Measurements from ENCODE around the gene GCNT2. TPM values are rescaled to one million over a fixed set of nuclear protein-coding genes. Genes with fewer than 3 reads are reported as not detected.

Gene GCNT2
- total RNA-seq, 1 experiment from 2014 or later: 51.2 TPM

- Mint-ChIP-seq H3K36me3 (peaks cover 3% of the 10 kb centered on the region; the same call in 1 of the 2 replicates), H3K27me3 (ENCODE audit: low read depth) (no peaks in the 10 kb centered on the region), H3K4me1 (peaks cover 23% of the 10 kb centered on the region), H3K27ac (peak overlapping the region; percentile 29), H3K9me3 (no peaks in the 10 kb centered on the region), H3K4me3 (no peak overlapping the region)
- TF ChIP-seq ARID4B (CRISPR knock-in tag; IDR thresholded peaks at IDR 0.05; ENCODE audit: borderline replicate concordance): no peak
- TF ChIP-seq ZNF512 (CRISPR knock-in tag; IDR thresholded peaks at IDR 0.05; ENCODE audit: borderline replicate concordance): no peak
- TF ChIP-seq ZNF425 (CRISPR knock-in tag; conservative IDR thresholded peaks at IDR 0.05): no peak
- no peak for TF ChIP-seq GRHL2 (CRISPR knock-in tag; IDR thresholded peaks at IDR 0.05; ENCODE audit: insufficient replicate concordance, severe bottlenecking)
- TF ChIP-seq PRRX2 (CRISPR knock-in tag; IDR thresholded peaks at IDR 0.05): no peak
- no peak for TF ChIP-seq ATF1 (CRISPR knock-in tag; IDR thresholded peaks at IDR 0.05)
- TF ChIP-seq TP53 (CRISPR knock-in tag; IDR thresholded peaks at IDR 0.05): no peak
- no peak for TF ChIP-seq JUN (CRISPR knock-in tag; IDR thresholded peaks at IDR 0.05)
- no peak for TF ChIP-seq NFYB (CRISPR knock-in tag; conservative IDR thresholded peaks at IDR 0.05; ENCODE audit: low read depth)
- no peak for TF ChIP-seq EMX1 (CRISPR knock-in tag; IDR thresholded peaks at IDR 0.05)
- no peak for TF ChIP-seq GTF2I (CRISPR knock-in tag; conservative IDR thresholded peaks at IDR 0.05)
- TF ChIP-seq CTCF (IDR thresholded peaks at IDR 0.05): no peak
- no peak for TF ChIP-seq ESRRA (CRISPR knock-in tag; IDR thresholded peaks at IDR 0.05; ENCODE audit: borderline replicate concordance)
- TF ChIP-seq CREB1 (CRISPR knock-in tag; IDR thresholded peaks at IDR 0.05): no peak
- ChIA-PET CTCF (no interaction called here), POLR2A (no interaction called here)
- DNase-seq (ENCODE audit: low spot score) (no peak), ATAC-seq (no peak)
Measured at GRCh38 chr6:10535193-10535592, 14.0 kb downstream of the GCNT2 start.

- Mint-ChIP-seq H3K27me3 (ENCODE audit: low read depth) (no peaks in the 10 kb centered on the region), H3K4me3 (no peak overlapping the region), H3K4me1 (peaks cover 31% of the 10 kb centered on the region), H3K36me3 (peaks cover 3% of the 10 kb centered on the region; the same call in 1 of the 2 replicates), H3K9me3 (no peaks in the 10 kb centered on the region; the same call in 1 of the 2 replicates), H3K27ac (no peak overlapping the region)
- DNase-seq (ENCODE audit: low spot score) (no peak), ATAC-seq (no peak)
- ChIA-PET CTCF (no interaction called here), POLR2A (no interaction called here)
- TF ChIP-seq CTCF (IDR thresholded peaks at IDR 0.05) (no peak), NFE2L1 (CRISPR knock-in tag; IDR thresholded peaks at IDR 0.05) (no peak), RORB (CRISPR knock-in tag; IDR thresholded peaks at IDR 0.05) (no peak), ZNF138 (CRISPR knock-in tag; conservative IDR thresholded peaks at IDR 0.05) (no peak), CREM (CRISPR knock-in tag; IDR thresholded peaks at IDR 0.05) (no peak), ZNF425 (CRISPR knock-in tag; conservative IDR thresholded peaks at IDR 0.05) (no peak), SMAD4 (CRISPR knock-in tag; IDR thresholded peaks at IDR 0.05) (no peak)
Measured at GRCh38 chr6:10537726-10538125, 16.6 kb downstream of the GCNT2 start.
